HG03575 (cell line): ENCODE measurements around the gene ERBB4.
"Not testable (repeated sequence)": the region's sequence is repeated elsewhere in the genome, so short reads cannot be mapped to it uniquely, and the experiment has no call there.

Experiments
- ATAC-seq: cut with Tn5 transposase; IDR thresholded peaks from one replicate; pipeline ENCODE4 v1.9.1; 2021; ENCODE audit not compliant: unreplicated experiment, insufficient number of reproducible peaks, low FRiP score; ENCODE audit errors: extremely low read depth

Gene ERBB4

DNA sequence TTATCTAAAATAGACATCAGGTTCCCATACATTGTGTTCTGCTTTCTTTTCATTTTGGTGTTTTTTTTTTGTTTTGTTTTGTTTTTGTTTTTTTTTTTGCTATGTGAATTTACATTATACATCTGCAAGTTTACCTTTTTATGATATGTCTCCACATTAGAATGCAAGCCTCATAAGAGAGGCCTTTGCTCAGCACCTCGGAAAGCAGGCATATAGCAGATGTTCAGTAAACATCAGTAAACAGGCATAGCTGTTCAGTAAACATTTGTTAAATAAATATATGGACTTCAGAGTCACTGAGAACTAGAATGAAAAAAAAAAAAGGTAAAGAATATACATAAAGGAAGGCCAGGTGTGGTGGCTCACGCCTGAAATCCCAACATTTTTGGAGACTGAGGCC is 405.3 kb downstream of the ERBB4 start:
- no peak for ATAC-seq

DNA sequence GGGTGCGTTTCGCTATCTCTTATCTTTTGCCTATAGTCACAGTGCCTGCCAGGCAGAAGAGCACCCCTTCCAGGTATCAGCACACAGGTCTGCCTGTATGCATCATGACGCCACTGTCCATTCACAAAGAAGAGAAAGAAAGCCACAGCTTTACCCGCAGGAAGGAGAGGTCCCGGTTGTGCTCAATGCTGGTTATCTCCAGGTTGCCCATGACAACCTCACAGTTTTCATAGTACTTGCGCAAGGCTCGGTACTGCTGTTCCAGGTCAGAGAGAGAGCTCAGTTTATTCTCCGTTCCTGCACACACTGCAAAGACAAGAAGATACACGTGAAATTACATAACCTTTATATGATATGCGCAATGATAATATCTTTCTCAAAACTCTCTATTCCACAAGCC is 414.0 kb downstream of the ERBB4 start:
- no peak for ATAC-seq

DNA sequence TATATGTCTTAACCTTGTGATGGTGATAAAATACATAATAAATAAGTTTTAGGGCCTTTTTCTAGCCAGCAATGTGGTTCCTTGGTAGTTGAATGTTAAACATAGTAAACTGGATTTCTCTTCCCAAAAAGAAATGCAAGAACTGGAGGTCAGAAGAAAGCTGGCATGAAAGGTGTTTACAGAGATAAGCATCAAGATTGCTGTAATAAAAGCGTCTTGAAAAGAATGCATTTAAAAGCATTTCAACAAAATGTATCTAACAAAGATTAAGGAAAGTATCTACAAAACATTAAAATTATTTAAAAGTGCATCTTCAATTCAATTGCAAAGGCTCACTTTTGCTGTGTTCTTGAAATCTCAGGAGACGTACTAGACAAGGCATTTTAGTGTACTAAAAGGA is 419.0 kb downstream of the ERBB4 start:
- ATAC-seq = no peak

DNA sequence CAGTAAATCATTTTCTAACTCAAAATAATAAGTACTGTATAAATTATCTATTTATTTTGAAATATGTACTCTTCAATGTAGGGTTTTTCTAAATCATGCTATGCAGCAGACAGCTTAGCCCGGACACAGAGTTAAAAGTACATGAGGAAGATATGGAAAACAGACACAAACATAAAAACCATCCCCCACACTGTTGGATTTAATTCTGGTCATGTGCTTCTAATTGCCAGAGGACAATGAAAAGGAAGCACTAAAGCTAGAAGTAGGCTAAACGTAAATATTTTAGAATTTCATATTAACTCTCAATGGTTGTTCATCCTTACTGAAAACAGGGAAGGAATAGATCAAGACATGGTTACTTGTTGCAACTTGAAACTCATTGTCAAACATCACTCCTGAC is 420.7 kb downstream of the ERBB4 start:
- ATAC-seq = no peak

DNA sequence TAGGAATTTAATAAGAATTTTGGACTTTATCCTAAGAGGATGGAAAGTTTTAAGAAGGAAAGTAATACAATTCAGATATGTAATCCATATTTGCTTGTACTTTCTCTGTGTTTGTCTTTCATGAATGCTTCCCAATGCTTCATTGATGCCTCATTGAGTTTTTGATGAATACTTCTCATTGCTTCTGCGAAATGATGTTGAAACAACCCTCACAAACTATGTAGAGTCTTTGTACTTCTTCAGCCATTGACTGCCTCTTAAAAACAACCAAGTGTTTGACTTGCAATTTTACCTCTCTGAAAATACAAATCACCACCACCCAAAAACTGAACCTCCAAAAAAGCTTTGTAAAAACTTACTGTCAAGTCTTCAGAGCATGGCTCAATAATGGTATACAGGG is 424.1 kb downstream of the ERBB4 start:
- ATAC-seq = no peak

DNA sequence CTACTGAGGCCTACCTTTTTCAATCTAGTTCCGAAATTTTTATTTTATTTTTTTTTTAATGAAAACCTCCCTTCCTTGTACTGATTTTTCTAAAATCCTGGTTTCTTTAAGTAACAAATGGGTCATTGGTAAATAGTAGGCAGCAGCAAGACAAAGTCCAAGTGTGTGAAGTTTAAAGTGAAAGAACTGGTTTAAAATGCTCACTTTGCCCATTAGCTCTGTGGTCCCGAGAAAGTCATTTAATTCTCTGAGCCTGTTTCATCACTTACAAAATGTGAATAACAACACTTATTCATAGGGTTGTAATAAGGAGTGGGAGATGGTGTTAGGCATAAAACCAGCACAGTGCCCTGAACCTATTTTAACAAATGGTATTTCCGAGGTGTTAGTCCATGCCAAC is 426.2 kb downstream of the ERBB4 start:
- no peak for ATAC-seq

DNA sequence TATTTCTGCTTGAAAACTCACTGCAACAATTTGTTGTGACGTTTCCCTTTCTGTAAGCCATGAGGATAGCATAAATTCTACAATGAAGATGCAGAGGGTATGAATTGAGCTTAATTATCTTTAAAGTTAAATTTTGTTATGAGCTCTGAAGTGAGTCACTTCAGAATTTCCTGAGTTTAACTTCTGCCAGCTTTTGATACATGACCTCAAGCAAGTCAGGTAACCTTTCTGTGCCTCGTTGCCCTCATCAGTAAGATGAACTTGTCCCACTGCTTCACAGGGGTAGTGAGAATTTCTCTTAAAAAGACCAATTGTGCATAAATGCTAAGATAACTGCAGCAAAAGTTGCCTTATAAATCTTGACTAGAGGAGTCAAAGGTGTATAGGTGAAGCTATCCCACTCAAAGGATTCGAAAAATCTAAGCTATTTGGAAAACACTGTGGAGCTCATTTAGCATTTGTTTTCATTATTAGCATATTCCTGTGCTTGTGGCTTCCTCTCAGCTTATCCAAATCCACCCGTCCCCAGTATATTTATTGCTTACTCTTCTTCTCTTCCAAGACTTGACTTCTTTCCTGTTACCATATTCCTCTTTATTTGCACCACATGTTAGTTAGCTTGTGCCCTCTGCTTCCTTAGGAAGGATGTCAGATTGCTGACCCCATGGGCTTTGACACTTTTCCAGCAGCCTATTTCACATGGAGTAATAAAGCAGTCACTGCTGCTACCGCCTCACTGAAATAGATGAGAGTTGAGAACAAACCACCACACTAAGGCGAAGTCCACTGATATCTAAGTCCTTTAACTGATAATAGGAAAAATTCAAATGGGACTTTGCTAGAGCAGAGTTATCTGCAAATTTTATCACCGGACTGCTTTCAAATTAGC is 428.6 kb downstream of the ERBB4 start:
- ATAC-seq = no peak

DNA sequence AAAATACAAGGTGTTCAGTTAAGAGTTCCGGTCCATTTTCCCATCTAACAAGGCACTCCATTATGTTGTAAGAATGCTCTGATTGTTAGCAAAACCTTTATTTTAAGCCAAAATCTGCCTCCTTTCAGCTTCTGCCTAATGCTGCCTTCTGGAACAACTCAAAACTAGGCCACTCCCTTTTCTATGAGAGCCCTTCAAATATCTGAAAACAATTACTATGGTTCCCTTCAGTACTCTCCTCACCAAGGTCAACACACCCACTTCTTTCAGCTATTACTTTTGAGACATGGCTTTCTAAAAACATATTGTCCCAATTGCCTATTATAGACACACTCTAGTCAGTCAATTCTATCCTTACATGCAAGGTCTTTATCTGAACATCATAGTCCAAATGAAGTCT is 429.4 kb downstream of the ERBB4 start:
- no peak for ATAC-seq

DNA sequence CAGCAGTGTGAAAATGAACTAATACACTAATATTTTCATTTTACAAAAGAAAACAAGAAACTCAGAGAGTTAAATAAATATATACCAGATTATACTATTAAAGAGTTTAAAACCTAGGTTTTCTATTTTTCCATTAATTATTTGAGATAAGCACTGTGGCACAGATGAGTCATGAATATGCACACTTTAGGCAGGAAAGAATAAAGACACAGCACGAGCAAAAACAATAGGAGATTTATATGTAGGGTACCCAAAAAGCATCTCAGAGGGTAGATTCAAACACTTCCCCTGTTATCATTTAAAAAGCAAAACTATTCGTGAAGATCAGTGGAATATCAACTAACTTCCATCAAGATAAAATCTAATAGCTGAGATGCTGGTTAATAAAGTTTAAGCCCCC is 430.6 kb downstream of the ERBB4 start:
- ATAC-seq = no peak

DNA sequence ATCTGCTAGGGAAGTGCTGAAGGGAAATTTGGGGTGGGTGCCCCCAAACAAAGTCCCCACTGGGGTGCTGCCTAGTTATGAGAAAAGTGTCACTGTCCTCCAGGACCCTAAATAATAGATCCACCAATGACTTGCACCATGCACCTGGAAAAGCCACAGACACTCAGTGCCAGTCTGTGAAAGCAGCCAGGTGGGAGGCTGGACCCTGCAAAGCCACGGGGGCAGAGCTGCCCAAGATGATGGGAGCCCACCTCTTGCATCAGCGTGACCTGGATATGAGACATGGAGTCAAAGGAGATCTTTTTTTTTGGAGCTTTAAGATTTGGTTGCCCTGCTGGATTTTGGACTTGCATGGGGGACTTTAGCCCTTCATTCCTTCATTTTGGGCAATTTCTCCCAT is 431.6 kb downstream of the ERBB4 start:
- ATAC-seq = no peak

DNA sequence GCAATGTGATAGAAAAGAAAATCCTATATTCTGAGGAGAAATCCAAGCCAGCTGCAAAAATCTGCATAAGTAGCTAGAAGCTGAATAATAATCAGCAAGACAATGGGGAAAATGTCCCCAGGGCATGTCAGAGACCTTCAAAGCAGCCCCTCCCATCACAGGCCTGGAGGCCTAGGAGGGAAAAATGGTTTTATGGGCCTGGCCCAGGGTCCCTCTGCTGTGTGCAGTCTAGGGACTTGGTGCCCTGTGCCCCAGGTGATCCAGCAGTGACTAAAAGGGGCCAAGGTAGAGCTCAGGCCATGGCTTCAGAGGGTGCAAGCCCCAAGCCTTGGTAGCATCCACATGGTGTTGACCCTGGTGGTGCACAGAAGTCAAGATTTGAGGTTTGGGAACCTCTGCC is 432.1 kb downstream of the ERBB4 start:
- ATAC-seq = not testable (repeated sequence)

DNA sequence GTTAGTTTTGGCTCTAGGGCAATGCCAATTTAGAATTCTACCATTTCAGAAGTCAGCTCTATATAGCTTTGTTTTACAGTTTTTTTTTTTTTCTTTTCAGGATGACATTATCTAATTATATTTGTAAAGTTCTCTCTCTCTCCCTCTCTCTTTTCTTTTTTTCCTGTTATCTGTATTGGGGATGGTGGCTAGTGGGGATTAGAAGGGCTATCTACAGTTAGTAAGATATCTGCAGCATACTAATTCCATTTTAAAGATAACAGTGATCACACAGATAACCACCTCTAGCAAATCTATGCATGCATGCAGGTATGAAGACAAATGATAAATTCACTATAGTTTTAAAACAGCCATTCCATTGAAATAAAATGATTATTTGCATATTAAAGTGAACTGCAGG is 438.9 kb downstream of the ERBB4 start:
- no peak for ATAC-seq

DNA sequence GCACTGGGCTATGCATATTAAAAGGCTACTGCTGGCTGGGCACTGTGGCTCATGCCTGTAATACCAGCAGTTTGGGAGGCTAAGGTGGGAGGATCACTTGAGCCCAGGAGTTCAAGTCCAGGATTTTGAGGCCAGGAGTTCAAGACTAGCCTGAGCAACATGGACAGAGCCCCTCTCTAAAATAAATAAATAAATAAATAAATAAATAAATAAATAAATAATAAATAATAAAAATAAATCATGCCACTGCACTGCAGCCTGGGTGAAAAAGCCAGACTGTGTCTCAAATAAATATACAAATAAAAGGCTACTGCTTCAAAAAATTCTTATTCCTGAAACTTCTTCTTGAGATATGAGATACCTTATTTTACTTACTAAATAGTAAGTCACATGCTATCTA is 439.6 kb downstream of the ERBB4 start:
- no peak for ATAC-seq

DNA sequence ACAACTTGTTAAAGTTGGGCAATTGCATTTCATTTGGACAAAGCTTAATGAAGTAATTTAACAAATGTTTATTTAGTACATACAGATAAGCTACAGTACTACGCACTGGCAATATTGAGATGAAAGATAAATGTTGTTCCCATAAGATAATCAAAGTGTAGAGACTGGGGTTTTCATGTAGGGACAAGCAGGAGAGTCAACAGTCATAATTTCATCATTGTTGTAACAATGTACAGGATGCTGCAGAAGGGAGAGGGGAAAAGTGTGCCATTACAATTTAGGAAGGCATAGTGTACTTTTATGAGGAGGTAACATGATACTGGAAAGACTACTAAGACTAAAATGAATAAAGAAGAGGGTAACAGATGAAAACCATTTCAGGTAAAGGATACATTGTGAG is 441.6 kb downstream of the ERBB4 start:
- no peak for ATAC-seq

DNA sequence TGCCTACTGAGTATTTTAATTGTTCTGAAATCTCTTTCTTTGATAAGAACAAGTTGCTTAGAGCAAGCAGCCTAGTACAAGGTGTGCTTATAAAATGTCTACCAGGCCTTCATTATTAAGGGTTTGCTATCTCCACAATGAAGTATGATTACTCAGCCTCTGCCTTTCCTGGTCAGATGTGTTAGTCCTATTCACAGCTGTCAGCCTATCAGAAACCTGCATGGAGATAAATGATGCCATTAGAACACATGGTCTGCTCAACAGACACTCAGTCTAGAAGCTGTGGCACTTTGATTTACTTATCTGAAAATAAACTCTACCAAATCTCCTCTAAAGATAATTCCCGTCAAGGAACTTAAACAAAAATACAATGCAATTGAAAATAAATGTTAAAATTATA is 448.7 kb downstream of the ERBB4 start:
- ATAC-seq = no peak

DNA sequence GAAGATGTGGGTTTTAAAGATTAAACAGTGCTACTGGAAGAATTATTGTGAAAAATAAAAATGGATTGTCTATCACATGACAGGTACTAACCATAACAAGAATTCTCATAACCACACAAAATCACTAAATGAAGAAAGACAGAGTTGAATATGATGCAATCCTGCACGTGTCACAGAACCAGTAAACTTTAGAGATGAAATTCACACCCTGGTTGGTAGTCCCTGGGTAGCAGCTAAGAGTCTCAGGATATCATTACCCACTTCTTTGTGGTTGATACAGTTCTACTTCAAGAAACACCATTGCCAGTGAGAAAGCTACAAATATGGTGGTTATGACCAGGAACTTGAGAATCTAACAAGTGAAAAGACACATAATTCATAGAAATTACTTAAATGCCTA is 450.2 kb downstream of the ERBB4 start:
- ATAC-seq = no peak

DNA sequence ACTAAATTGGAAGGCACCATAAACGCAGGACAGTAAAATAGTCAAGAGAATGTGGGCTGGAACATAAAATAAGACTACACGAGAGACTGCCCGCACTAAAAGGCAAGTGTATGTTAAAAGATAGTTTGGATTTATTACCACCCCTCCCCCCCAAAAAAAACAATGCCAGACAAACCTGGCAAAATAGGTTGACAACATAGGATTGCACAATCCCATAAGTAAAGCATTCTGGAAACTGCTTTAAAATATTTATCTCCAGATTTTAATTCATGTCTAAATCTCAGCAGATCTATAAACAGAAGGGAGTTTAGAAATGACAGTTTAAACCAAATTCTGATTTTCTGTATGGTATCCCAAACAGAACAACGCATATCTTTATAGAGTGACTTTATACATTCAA is 455.1 kb downstream of the ERBB4 start:
- ATAC-seq = no peak

DNA sequence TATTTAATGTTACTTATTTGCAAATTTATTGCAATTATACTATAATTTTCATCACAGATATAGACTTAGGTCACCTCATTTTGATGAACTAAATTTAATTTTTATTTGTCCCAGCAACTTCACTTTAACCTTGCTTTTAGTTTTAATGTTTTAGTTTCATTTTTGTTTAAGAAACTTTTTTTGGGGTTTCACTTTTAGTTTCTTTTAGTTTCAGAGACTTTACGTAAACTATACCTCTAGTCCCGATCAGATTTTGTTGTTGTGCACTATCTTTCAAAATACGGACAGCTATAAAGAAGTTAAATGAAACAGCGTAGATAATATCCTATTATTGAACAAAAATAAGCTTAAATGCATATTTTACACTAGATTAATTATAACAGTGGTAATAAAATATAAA is 460.5 kb downstream of the ERBB4 start:
- ATAC-seq = peak; percentile 67

DNA sequence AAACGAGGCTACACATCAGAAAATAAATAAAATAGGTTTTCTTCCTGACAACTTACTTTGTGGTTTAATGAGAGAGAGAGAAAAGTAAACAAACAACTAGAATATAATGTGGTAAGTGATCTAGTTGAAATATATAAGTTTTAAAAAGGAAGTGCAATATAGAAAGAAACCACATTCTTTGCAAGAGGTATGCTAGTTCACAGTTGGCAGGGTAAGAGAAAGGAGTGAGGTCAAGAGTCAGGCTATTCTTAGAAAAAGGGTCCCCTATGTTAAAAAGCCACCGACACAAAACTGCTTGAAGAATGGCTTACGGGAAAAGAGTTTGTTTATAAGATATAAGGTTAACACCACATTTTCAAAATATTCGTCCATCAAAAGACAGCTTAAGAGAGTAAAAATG is 462.1 kb downstream of the ERBB4 start:
- ATAC-seq = no peak

DNA sequence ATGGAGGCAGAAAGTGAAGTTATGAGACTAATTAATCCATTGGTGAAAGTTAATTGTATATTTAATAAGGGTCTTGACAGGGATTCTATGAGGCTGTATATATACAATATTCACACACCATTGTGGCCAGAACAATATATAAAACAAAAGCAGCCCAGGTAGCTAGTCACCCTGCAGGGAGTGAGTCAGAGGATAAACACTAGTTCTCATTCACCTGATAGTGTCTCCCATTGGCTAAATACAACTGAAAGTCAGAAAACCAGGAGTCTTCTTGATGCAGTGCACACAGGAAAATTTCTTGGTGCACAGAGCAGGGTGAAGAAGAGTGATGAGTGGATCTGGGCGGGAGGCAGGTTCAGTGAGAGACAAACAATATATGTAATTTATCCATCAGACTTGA is 465.2 kb downstream of the ERBB4 start:
- ATAC-seq = no peak

DNA sequence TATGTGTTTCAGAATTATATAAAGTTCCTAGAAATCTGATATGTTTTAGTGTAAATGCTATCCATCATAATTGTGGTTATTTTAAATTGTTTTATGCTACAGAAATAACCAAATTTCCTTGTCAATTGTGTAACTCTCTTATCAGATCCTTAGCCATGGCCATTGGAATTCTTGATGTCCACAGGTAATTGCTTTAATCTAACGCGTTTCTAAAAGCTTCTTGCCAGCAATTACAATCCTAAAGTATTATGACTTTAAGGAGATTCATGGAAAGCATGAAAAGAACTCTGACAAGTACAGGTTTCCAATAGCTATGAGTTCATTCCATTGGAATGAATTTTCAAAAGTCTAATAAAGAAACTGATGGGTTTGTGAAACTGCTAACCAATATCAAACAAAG is 472.1 kb downstream of the ERBB4 start:
- no peak for ATAC-seq
